Esophagus squamous epithelium (tissue), 5 donors: ENCODE results near the gene CCDC40. TPM values are rescaled to one million over a fixed set of nuclear protein-coding genes. Genes with fewer than 3 reads are reported as not detected.

Source experiments
- DNase-seq: peaks from one replicate; lab custom pipeline; 2025; lab: John Stamatoyannopoulos, UW
- H3K27ac ChIP-seq, 4 donors: fragments of 200-600 bp; sonication (generic); one replicate each; pipeline ENCODE4 v1.5.1; 2016 to 2019; ENCODE audit warnings: mild to moderate bottlenecking in 1 of 4
- H3K27me3 ChIP-seq, 4 donors: fragments of 200-600 bp; sonication (generic); 1 replicate in 3 of 4; 2 replicates in 1 of 4; pipeline versions ENCODE4 v1.5.1 to v1.6.0; 2017 to 2021; ENCODE audit warnings: antibody characterized with exemption in 1 of 4
- H3K36me3 ChIP-seq, 3 donors: fragments of 200-600 bp; sonication (generic); one replicate each; pipeline ENCODE4 v1.5.1; 2016 to 2019
- H3K4me1 ChIP-seq, 3 donors: fragments of 200-600 bp; sonication (generic); one replicate each; pipeline ENCODE4 v1.5.1; 2017 to 2019
- H3K4me3 ChIP-seq, 4 donors: fragments of 200-600 bp; sonication (generic); 1 replicate in 3 of 4; 2 replicates in 1 of 4; pipeline ENCODE4 v1.5.1; 2016 to 2019; ENCODE audit warnings: mild to moderate bottlenecking in 2 of 4, moderate library complexity in 1 of 4
- H3K9me3 ChIP-seq, 3 donors: fragments of 200-600 bp; sonication (generic); one replicate each; pipeline ENCODE4 v1.5.1; 2016 to 2019
- POLR2A ChIP-seq, 4 donors: fragments of 450-650 bp; IDR thresholded peaks; one replicate each; pipeline ENCODE4 v1.6.1; 2017; ENCODE audit warnings: antibody characterized with exemption in 4 of 4, mild to moderate bottlenecking in 4 of 4, moderate library complexity in 3 of 4
- WGBS, 2 donors: methylation state at CpG; one replicate each; pipeline ENCODE4 v1.1.5; 2018; 5-methylcytosine and 5-hydroxymethylcytosine counted together
- intact Hi-C: fragments of 100-400 bp; cut with DNase I; formaldehyde crosslinking; loops from one replicate; pipeline ENCODE4 v1.15.0; 2022
- total RNA-seq, 4 donors: library from RNA; depleted of rRNA; stranded (reverse); fragments of >200 nt; gene quantifications; one replicate each; pipeline ENCODE4 v1.1.0, GENCODE V29; 2016
- TF ChIP-seq, protein P1 (sequence below), 6 experiments: fragments of 450-650 bp in 4 of 6; fragments of 200-600 bp in 2 of 6; sonication (generic) in 2 of 6; IDR thresholded peaks; one replicate each; pipeline ENCODE4 v1.5.1; 2016 to 2019; ENCODE audit warnings: antibody characterized with exemption in 6 of 6, mild to moderate bottlenecking in 4 of 6, moderate library complexity in 4 of 6
- donor health status: DM: yes; HTN: yes; CAD: no.

Gene CCDC40
- total RNA-seq, 4 donors from 2014 or later = 0.32 to 3.9 (median 2.1) TPM

GRCh38 chr17:80008383-80008840 is 28.0 kb upstream of the CCDC40 start:
- Histone ChIP-seq H3K4me1 (peaks cover 6 to 22% (median 7%) of the 10 kb centered on the region in 3 donors), H3K9me3 (no peaks in the 10 kb centered on the region), H3K27me3 (no peaks in the 10 kb centered on the region), H3K4me3 (peak overlapping the region in 1 of 4 donors; percentile 8), H3K27ac (no peak overlapping the region), H3K36me3 (peaks cover 7 to 49% (median 13%) of the 10 kb centered on the region in 3 donors)
- TF ChIP-seq, protein P1, sequence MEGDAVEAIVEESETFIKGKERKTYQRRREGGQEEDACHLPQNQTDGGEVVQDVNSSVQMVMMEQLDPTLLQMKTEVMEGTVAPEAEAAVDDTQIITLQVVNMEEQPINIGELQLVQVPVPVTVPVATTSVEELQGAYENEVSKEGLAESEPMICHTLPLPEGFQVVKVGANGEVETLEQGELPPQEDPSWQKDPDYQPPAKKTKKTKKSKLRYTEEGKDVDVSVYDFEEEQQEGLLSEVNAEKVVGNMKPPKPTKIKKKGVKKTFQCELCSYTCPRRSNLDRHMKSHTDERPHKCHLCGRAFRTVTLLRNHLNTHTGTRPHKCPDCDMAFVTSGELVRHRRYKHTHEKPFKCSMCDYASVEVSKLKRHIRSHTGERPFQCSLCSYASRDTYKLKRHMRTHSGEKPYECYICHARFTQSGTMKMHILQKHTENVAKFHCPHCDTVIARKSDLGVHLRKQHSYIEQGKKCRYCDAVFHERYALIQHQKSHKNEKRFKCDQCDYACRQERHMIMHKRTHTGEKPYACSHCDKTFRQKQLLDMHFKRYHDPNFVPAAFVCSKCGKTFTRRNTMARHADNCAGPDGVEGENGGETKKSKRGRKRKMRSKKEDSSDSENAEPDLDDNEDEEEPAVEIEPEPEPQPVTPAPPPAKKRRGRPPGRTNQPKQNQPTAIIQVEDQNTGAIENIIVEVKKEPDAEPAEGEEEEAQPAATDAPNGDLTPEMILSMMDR (IDR thresholded peaks at IDR 0.05) = peak; percentile 90 to 98 (median 96)
- no peak for TF ChIP-seq POLR2A (IDR thresholded peaks at IDR 0.05)
- no peak for DNase-seq
- WGBS, 2 donors = 3 to 20% methylated on average over 6 to 8 of the region's 17 CpGs
- intact Hi-C loops = no loop called here

DNA sequence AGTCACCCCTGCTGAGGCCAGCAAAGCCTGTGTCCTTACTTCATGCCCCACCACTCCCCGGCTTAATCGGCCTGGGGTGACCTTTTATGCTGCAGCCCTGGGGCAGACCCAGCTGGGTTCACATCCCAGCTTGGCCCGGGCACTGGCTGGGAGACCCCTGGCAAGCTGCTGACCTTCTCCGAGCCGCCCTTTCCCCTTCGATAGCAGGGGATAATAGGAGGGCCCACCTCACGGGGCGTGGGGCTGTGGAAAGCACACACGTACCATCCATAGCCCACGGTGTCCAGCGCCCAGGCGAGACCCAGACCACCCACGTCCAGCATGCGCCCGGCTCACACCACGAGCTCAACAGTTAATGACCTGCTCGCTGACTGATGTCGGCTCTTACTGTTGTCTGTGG is 27.6 kb upstream of the CCDC40 start:
- no peak for DNase-seq
- no peak for TF ChIP-seq POLR2A (IDR thresholded peaks at IDR 0.05)
- TF ChIP-seq, protein P1 (IDR thresholded peaks at IDR 0.05) = no peak
- no peak overlapping the region for H3K4me3 ChIP-seq
- peaks cover 7 to 53% (median 13%) of the 10 kb centered on the region in 3 donors for H3K36me3 ChIP-seq
- 67 to 80% methylated on average over 12 to 13 of the region's 18 CpGs for WGBS, 2 donors
- intact Hi-C loops = no loop called here
- peaks cover 6 to 22% (median 7%) of the 10 kb centered on the region in 3 donors for H3K4me1 ChIP-seq
- H3K27me3 ChIP-seq = no peaks in the 10 kb centered on the region
- H3K9me3 ChIP-seq = no peaks in the 10 kb centered on the region
- H3K27ac ChIP-seq = no peak overlapping the region

DNA sequence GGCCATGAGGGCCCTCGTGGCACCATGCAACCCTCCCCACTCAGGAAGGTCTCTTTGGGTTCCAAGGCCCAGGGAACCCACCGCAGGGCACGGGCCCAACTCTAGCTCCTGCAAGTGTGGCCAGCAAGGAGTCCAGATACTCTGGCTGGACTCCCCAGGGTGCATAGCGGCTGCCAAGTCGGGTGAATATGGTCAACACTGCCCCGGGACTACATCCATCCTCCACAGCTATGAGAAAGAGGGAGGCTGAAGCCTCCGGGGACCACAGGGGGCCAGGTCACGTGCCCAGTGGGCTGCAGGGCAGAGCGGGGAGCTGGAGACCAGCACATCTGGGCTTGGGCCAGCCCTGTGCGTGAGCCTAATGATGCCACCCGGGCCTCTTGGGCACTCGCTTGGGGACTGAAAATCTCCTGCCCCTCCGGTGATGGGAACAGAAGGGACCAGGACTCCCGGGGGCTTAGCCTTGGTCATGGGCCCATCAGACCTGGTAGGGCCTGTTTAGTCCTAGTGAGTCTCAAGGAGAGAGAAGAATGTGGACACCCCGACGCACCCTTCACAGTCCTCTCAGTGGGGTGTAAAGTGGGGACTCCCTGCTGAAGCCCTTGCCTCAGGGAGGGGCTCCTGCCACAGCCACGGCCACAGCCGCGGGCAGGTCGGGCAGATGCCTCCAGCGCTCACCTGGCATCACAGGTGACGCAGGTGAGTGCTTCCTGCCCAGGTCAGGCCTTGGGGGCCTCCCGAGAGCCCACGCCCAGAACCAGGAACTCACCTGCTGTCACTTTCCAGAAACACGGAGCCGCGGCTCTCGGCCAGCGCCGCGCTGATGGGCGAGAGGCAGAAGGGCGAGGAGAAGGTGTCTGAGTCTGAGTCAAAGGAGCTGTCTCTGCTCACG is 26.8 kb upstream of the CCDC40 start:
- Histone ChIP-seq H3K36me3 (peaks cover 7 to 53% (median 13%) of the 10 kb centered on the region in 3 donors), H3K27me3 (no peaks in the 10 kb centered on the region), H3K9me3 (no peaks in the 10 kb centered on the region), H3K4me3 (no peak overlapping the region), H3K27ac (no peak overlapping the region), H3K4me1 (peaks cover 6 to 22% (median 7%) of the 10 kb centered on the region in 3 donors)
- DNase-seq = no peak
- 70% methylated on average over 2 of the region's 34 CpGs; no CpG with 5 or more reads in 1 of the 2 donors for WGBS, 2 donors
- no peak for TF ChIP-seq POLR2A (IDR thresholded peaks at IDR 0.05)
- TF ChIP-seq, protein P1 (IDR thresholded peaks at IDR 0.05) = no peak
- intact Hi-C loops = no loop called here

- intact Hi-C loops = no loop called here
- TF ChIP-seq, protein P1 (IDR thresholded peaks at IDR 0.05) = no peak
- TF ChIP-seq POLR2A (IDR thresholded peaks at IDR 0.05) = no peak
- WGBS, 2 donors = 93% methylated on average over 25 of the region's 33 CpGs; no CpG with 5 or more reads in 1 of the 2 donors
- H3K27ac ChIP-seq = no peak overlapping the region
- peaks cover 7 to 53% (median 13%) of the 10 kb centered on the region in 3 donors for H3K36me3 ChIP-seq
- H3K4me3 ChIP-seq = no peak overlapping the region
- H3K9me3 ChIP-seq = no peaks in the 10 kb centered on the region
- H3K4me1 ChIP-seq = peaks cover 6 to 21% (median 7%) of the 10 kb centered on the region in 3 donors
- H3K27me3 ChIP-seq = no peaks in the 10 kb centered on the region
- DNase-seq = no peak
Observed at GRCh38 chr17:80010283-80010858, 26.1 kb upstream of the CCDC40 start.
